ENCODE measurements around the gene SMARCA1. TPM values are rescaled to one million over a fixed set of nuclear protein-coding genes. Genes with fewer than 3 reads are reported as not detected.

Gene SMARCA1
- total and polyA plus RNA-seq, 2 donors from 2014 or later, result 20.0 to 34.7 TPM

DNA sequence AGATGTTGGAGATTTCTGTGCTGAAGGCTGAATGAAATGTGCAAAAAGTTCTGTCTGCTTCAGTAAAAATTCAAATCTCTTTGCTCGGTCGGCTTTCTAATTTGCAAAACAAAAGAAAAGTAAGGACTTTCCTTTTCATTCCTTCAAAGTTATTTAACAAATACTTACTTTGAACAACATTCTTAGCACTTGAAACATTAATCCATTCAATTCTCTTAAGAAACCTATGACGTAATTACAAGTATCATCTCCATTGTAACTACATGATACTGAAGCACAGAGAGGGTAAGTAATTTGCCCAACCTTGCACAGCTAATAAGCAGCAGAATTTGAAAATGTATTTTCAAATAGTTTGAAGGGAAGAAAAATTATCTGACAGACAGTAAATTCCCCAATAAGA is 6.9 kb downstream of the SMARCA1 start:
- H3K4me3 ChIP-seq (ENCODE audit: low read length in 3 of 3), result no peak overlapping the region
- H3K27me3 ChIP-seq (ENCODE audit: control insufficient read depth, insufficient read depth, low read length), result no peaks in the 10 kb centered on the region
- H3K36me3 ChIP-seq (ENCODE audit: control insufficient read depth in 2 of 3, insufficient read depth in 3 of 3, low read length in 3 of 3), result peaks cover 0 to 2% (median 0%) of the 10 kb centered on the region in 3 donors
- H3K4me1 ChIP-seq (ENCODE audit: control insufficient read depth in 2 of 3, insufficient read depth in 2 of 3, low read depth in 1 of 3, low read length in 3 of 3), result no peaks in the 10 kb centered on the region
- DNase-seq (no peak), FAIRE-seq (no peak)
- no peak overlapping the region for H3K9ac ChIP-seq (ENCODE audit: low read length in 3 of 3)
- no peak for TF ChIP-seq CTCF (IDR thresholded peaks at IDR 0.05; ENCODE audit: borderline replicate concordance, extremely low read depth, insufficient read depth)
- no peak overlapping the region for H3K27ac ChIP-seq (ENCODE audit: low read depth in 2 of 2, low read length in 2 of 2)
- no peaks in the 10 kb centered on the region for H3K9me3 ChIP-seq (ENCODE audit: control insufficient read depth in 2 of 3, insufficient read depth in 1 of 3, low read length in 3 of 3)
- intact Hi-C loops (cut with DNase I), result no loop called here

DNA sequence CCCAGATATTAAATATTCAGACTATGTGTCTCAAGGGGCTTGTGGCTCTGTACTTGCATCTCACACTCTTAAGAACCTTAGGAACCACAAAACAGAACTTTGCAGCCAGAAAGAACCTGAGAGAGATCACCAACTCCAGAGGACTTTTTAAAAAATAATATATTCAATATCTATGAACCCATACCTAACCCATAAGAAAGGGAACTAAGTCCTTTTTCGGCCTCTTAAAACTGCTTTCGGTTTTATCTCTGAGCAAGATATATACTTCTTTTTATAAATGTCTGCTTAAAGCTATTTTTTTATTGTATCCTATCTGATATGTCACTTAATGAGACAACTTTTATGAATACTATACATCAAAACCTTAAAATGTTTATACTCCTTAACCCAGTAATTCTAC is 10.9 kb downstream of the SMARCA1 start:
- Histone ChIP-seq H3K27ac (ENCODE audit: low read depth in 2 of 2, low read length in 2 of 2) (no peak overlapping the region), H3K9ac (ENCODE audit: low read length in 3 of 3) (no peak overlapping the region), H3K9me3 (ENCODE audit: control insufficient read depth in 2 of 3, insufficient read depth in 1 of 3, low read length in 3 of 3) (no peaks in the 10 kb centered on the region), H3K4me1 (ENCODE audit: control insufficient read depth in 2 of 3, insufficient read depth in 2 of 3, low read depth in 1 of 3, low read length in 3 of 3) (no peaks in the 10 kb centered on the region), H3K36me3 (ENCODE audit: control insufficient read depth in 2 of 3, insufficient read depth in 3 of 3, low read length in 3 of 3) (peaks cover 0 to 3% (median 0%) of the 10 kb centered on the region in 3 donors), H3K4me3 (ENCODE audit: low read length in 3 of 3) (no peak overlapping the region), H3K27me3 (ENCODE audit: control insufficient read depth, insufficient read depth, low read length) (no peaks in the 10 kb centered on the region)
- intact Hi-C loops (cut with DNase I), result no loop called here
- DNase-seq (no peak), FAIRE-seq (no peak)
- no peak for TF ChIP-seq CTCF (IDR thresholded peaks at IDR 0.05; ENCODE audit: borderline replicate concordance, extremely low read depth, insufficient read depth)

DNA sequence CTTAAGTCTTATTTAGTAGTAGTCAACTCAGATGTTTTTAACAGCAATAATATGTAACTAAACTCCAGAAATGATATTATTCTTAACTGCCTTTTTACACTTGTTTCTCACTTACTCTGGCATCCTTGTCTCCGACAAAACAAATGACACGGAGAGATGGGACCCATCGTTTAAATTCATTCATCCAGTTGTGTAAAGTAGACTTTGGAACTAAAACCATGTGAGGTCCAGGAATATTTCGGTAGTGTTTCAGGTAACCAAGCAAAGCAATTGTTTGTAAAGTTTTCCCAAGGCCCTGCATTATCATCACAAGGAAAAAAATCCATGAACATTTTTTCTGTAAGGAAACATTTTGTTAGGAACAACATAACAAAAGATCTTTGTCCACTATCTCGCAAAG is 11.6 kb downstream of the SMARCA1 start:
- no peak for TF ChIP-seq CTCF (IDR thresholded peaks at IDR 0.05; ENCODE audit: borderline replicate concordance, extremely low read depth, insufficient read depth)
- no peak for FAIRE-seq
- no peaks in the 10 kb centered on the region for H3K9me3 ChIP-seq (ENCODE audit: control insufficient read depth in 2 of 3, insufficient read depth in 1 of 3, low read length in 3 of 3)
- no peaks in the 10 kb centered on the region for H3K4me1 ChIP-seq (ENCODE audit: control insufficient read depth in 2 of 3, insufficient read depth in 2 of 3, low read depth in 1 of 3, low read length in 3 of 3)
- H3K27me3 ChIP-seq (ENCODE audit: control insufficient read depth, insufficient read depth, low read length), result no peaks in the 10 kb centered on the region
- no peak for DNase-seq
- H3K36me3 ChIP-seq (ENCODE audit: control insufficient read depth in 2 of 3, insufficient read depth in 3 of 3, low read length in 3 of 3), result peaks cover 0 to 3% (median 0%) of the 10 kb centered on the region in 3 donors
- no peak overlapping the region for H3K9ac ChIP-seq (ENCODE audit: low read length in 3 of 3)
- H3K27ac ChIP-seq (ENCODE audit: low read depth in 2 of 2, low read length in 2 of 2), result no peak overlapping the region
- no peak overlapping the region for H3K4me3 ChIP-seq (ENCODE audit: low read length in 3 of 3)
- intact Hi-C loops (cut with DNase I), result no loop called here

- no peak overlapping the region for H3K27ac ChIP-seq (ENCODE audit: low read depth in 2 of 2, low read length in 2 of 2)
- H3K27me3 ChIP-seq (ENCODE audit: control insufficient read depth, insufficient read depth, low read length), result no peaks in the 10 kb centered on the region
- no peak overlapping the region for H3K9ac ChIP-seq (ENCODE audit: low read length in 3 of 3)
- peak in 4 of 5 donors; percentile 33 to 56 (median 38) for DNase-seq
- no peaks in the 10 kb centered on the region for H3K4me1 ChIP-seq (ENCODE audit: control insufficient read depth in 2 of 3, insufficient read depth in 2 of 3, low read depth in 1 of 3, low read length in 3 of 3)
- no peak for FAIRE-seq
- TF ChIP-seq CTCF (IDR thresholded peaks at IDR 0.05; ENCODE audit: borderline replicate concordance, extremely low read depth, insufficient read depth), result no peak
- no peak overlapping the region for H3K4me3 ChIP-seq (ENCODE audit: low read length in 3 of 3)
- peaks cover 0 to 3% (median 0%) of the 10 kb centered on the region in 3 donors for H3K36me3 ChIP-seq (ENCODE audit: control insufficient read depth in 2 of 3, insufficient read depth in 3 of 3, low read length in 3 of 3)
- intact Hi-C loops (cut with DNase I), result no loop called here
- H3K9me3 ChIP-seq (ENCODE audit: control insufficient read depth in 2 of 3, insufficient read depth in 1 of 3, low read length in 3 of 3), result no peaks in the 10 kb centered on the region
These were observed 13.0 kb downstream of the SMARCA1 start for GRCh38 chrX:129510331-129510730.
